ENCODE data around the gene TRANK1. TPM values are rescaled to one million over a fixed set of nuclear protein-coding genes. Genes with fewer than 3 reads are reported as not detected.

Gene TRANK1
- total and polyA plus RNA-seq, 10 donors, result 5.3 to 75.6 (median 54.2) TPM

GRCh38 chr3:36928220-36928619, 16.6 kb downstream of the TRANK1 start:
- Histone ChIP-seq H3K36me3 (peaks cover 0 to 13% (median 0%) of the 10 kb centered on the region in 6 donors), H3K27me3 (replicated peaks in 1 of 7) (no peaks in the 10 kb centered on the region), H3K27ac (no peak overlapping the region), H3K4me1 (peaks cover under 1 to 31% (median 19%) of the 10 kb centered on the region in 6 donors), H3K4me3 (no peak overlapping the region), H3K9me3 (no peaks in the 10 kb centered on the region)
- TF ChIP-seq POLR2AphosphoS5 (IDR thresholded peaks at IDR 0.05), result no peak
- TF ChIP-seq CTCF (IDR thresholded peaks at IDR 0.05 in 8 of 11, conservative IDR thresholded peaks at IDR 0.05 in 3 of 11), result no peak
- TF ChIP-seq POLR2A (IDR thresholded peaks at IDR 0.05), result no peak
- no peak for DNase-seq
- intact Hi-C loops (cut with DNase I; ENCODE audit: low total_unique reads), result no loop called here
- 81 to 94% (median 83%) methylated on average over 1 of the region's 1 CpG for WGBS, 5 donors

GRCh38 chr3:36926292-36926897, 18.5 kb downstream of the TRANK1 start:
- Histone ChIP-seq H3K9me3 (peaks cover 0 to 7% (median 5%) of the 10 kb centered on the region in 8 donors), H3K4me3 (no peak overlapping the region), H3K4me1 (peaks cover 5 to 46% (median 31%) of the 10 kb centered on the region in 6 donors), H3K27ac (no peak overlapping the region), H3K36me3 (peaks cover 0 to 13% (median 0%) of the 10 kb centered on the region in 6 donors), H3K27me3 (replicated peaks in 1 of 7) (no peaks in the 10 kb centered on the region)
- 73 to 94% (median 85%) methylated on average over 6 of the region's 6 CpGs for WGBS, 5 donors
- no peak for DNase-seq
- intact Hi-C loops (cut with DNase I; ENCODE audit: low total_unique reads), result no loop called here
- TF ChIP-seq POLR2AphosphoS5 (IDR thresholded peaks at IDR 0.05), result no peak
- TF ChIP-seq POLR2A (IDR thresholded peaks at IDR 0.05), result no peak
- no peak for TF ChIP-seq CTCF (IDR thresholded peaks at IDR 0.05 in 8 of 11, conservative IDR thresholded peaks at IDR 0.05 in 3 of 11)

- Histone ChIP-seq H3K36me3 (peaks cover 0 to 11% (median 0%) of the 10 kb centered on the region in 6 donors), H3K27me3 (replicated peaks in 1 of 7) (no peaks in the 10 kb centered on the region), H3K27ac (peak overlapping the region in 5 of 8 donors; percentile 46 to 73 (median 67)), H3K4me3 (peak overlapping the region in 5 of 8 donors; percentile 6 to 44 (median 11)), H3K4me1 (peaks cover 5 to 46% (median 31%) of the 10 kb centered on the region in 6 donors), H3K9me3 (peaks cover 0 to 18% (median 15%) of the 10 kb centered on the region in 8 donors)
- 24 to 38% (median 33%) methylated on average over 2 of the region's 2 CpGs for WGBS, 5 donors
- intact Hi-C loops (cut with DNase I; ENCODE audit: low total_unique reads), result no loop called here
- no peak for TF ChIP-seq CTCF (IDR thresholded peaks at IDR 0.05 in 8 of 11, conservative IDR thresholded peaks at IDR 0.05 in 3 of 11)
- no peak for TF ChIP-seq POLR2AphosphoS5 (IDR thresholded peaks at IDR 0.05)
- TF ChIP-seq POLR2A (IDR thresholded peaks at IDR 0.05), result no peak
- no peak for DNase-seq
Measured at GRCh38 chr3:36924744-36925521, 19.9 kb downstream of the TRANK1 start.
